A204.1 (cell line): ENCODE measurements around the gene NUB1.
A peak's percentile ranks its signal among the peaks of the same experiment; 100 is the strongest.

Source experiments
- FAIRE-seq: peaks from 2 replicates; lab custom pipeline; 2012; peaks lifted over from hg19 to GRCh38; lab: Jason Lieb, UNC

Gene NUB1

DNA sequence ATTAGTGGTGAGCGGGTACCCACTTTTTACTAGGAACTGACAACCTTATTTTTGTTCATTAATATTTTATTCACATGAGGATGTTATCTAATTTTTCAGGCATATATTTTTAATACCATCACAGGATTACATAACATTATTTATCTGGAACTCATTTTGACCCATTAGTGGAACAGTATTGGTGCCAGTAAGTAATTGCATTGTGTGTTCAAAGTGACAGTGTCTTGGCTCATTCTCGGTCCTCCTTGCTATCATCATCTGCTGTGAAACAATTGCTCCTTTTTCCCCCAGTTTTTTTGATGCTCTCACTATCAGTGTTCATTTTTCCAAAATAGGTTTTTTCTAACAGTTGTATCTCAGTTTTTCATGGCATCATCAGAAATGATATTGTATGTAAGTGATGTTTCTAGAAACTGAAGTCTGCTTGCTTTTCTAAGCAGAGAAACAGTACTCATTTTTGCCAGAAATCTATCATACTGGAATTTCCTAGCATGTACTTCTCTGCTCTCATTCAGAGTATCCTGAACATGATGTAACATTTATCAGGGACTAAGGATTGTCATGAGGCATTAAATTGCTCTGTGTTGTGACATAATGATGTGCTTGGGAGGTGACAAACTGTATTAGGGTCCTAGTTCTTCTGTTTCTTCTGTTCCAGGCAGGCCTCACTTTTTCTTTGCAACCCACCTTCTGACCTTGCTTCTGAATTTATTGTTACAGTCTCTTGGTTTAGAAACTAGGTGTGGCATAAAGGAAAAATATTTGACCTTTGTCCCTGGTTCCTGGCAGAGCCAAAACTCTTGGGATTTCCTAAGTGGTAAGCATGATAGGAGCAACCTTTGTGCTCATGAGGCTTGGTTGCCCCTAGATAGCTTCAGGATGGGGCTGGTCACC, 4.2 kb downstream of the NUB1 start:
- no peak for FAIRE-seq

DNA sequence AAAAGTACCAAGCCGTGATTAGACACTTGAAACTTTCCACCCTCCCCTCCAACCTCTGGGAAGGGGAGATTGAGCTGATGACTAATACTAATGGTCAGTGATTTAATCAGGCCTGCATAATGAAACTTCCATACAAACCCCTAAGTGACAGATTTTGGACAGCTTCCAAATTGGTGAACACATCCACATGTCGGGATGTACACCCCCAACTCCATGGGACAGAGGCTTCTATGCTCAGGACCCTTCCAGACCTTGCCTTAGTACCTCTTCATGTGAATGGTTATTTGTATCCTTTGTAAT, 4.8 kb downstream of the NUB1 start:
- FAIRE-seq = no peak

DNA sequence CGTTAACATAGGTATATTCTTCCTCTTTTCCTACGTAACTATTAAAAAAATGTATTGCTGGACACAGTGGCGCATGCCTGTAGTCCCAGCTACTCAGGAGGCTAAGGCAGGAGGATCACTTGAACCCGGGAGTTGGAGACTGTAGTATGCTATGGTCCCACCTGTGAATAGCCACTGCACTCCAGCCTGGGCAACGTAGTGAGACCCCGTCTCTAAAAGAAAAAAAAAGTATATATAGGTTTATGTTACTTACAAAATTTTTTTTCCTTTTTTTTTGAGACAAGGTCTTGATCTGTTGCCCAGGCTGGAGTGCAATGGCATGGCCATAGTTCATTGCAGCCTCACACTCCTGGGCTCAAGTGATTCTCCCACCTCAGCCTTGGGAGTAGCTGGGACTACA, 5.6 kb downstream of the NUB1 start:
- no peak for FAIRE-seq

DNA sequence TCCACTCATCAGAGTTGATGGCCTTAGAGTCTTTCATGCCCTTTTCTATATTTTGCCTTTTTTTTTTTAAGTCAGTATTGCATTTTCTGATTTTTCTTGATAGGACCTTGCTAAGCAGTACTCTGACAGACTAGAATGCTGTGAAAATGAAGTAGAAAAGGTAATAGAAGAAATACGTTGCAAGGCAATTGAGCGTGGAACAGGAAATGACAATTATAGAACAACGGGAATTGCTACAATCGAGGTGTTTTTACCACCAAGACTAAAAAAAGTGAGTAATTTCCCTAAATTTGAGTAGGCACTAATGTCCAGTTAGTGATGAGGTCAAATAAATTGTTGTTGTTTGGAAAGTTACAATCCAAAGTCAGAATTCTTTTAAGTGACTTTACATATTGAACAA, 7.4 kb downstream of the NUB1 start:
- no peak for FAIRE-seq

DNA sequence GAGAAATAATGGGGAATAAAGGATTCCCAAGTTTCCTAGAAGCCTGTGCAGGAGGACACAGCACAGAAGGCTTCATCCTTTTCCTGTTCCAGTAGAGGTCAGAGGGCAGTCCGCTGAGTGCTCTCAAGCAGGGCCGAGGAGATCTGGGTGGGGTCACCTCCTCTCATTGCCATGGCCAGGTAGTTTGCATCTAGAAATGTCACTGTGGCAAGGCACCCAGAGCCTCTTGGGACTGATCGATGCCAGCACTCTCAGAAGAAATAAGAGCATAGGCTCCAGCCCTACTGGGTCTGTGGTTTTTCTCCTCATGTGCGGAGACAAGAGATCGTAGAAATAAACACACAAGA, 7.9 kb downstream of the NUB1 start:
- no peak for FAIRE-seq

DNA sequence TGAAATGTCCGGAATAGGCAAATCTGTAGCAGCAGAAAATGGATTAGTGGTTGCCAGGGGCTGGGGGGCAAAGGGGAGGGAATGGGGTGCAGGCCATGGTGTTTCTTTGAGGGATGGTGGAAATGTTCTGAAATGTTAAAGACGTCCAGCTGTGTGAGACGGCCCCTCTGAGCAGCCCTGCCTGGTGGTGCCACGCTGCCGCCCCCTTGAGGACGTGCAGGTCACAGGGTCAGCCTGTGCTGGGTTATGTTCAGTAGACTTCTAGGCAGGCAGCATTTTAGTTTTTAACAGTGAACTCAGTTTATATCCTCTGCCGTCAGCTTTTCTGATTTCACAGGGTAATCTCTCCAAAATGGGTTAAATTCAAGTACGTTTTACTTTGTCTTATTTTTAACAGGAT, 9.4 kb downstream of the NUB1 start:
- no peak for FAIRE-seq

DNA sequence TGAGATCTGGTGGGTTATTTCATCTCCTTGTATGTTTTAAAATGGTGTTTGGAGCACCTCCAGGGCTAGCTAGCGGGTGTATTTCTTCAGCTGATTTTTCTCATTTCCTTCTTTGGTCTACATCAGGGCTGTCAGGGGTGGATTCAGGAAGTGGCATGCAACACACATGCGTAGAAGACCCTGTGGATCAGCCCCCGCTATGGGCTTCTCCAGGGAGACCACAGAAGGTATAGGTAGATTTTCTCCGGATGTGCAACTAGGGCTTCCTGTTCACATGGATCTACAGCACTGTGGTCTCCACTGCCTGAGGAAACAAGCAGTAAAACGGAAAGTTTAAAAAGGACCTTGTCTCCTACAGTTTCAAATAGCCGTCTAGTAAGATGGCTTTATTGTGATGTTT, 10.4 kb downstream of the NUB1 start:
- no peak for FAIRE-seq

DNA sequence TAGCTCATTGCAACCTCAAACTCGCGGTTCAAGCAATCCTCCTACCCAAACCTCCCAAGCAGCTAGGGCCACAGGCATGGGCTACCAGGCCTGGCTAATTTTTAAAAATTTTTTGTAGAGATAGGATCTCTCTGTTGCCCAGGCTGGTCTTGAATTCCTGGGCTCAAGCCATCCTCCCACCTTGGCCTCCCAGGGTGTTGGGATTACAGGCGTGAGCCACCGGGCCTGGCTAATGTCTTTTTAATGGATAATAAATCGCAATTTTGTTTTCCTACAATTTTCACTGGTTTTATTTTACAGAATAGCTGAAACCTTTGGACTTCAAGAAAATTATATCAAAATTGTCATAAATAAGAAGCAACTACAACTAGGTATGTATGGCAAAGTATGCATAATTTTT, 10.9 kb downstream of the NUB1 start:
- FAIRE-seq = no peak

DNA sequence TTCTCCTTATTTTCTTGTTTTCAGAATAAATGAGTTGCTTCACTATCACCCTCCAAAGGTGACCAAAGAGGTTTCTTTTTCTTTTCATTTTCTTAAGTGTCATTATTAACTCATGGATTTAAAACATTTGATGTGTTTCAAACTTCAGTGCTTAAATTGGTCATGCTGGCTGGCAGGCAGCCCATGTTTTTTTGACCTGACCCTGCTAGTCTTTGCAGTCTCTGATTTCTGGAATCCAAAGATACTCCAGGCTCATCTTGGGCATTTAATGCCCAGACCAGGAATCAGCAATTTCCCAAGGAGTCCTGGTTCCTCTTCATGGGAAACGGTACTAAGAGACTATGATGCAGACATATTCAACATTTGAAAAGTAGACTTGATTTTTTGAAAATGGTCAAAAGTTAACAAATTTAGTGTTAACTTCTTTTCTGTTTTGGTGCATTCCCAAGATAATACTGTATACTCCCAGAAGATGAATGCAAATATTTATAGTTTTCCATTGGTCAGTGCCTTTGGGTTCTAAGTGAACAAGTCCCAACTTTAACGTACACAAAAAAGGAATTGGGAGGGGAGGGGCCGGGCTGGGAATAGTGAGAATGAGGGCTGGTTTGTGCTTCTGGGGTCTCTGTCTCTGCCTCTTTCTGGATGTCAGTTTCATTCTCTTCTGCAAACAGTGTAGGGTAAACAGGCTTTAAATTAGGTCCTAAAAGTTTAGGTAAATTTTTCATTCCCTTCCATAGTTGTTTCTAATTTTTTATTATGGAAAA, 19.8 kb downstream of the NUB1 start:
- FAIRE-seq = no peak

DNA sequence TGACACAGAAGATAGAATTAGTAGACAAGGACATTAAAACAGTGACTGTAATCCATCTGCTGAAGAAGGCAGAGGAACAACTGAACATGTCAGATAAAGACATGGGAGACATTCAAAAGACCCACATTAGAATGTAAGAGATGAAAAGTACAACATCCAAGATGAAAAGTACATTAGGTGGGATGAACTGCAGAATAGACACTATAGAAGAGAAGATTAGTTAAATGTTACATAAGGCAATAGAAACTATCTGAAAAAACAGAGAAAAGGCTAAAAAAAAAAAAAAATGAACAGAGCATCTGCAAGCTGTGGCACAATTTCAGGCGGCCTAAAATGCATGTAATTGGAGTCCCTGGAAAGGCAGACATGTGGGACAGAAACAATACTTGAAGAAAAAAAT, 21.6 kb downstream of the NUB1 start:
- no peak for FAIRE-seq

DNA sequence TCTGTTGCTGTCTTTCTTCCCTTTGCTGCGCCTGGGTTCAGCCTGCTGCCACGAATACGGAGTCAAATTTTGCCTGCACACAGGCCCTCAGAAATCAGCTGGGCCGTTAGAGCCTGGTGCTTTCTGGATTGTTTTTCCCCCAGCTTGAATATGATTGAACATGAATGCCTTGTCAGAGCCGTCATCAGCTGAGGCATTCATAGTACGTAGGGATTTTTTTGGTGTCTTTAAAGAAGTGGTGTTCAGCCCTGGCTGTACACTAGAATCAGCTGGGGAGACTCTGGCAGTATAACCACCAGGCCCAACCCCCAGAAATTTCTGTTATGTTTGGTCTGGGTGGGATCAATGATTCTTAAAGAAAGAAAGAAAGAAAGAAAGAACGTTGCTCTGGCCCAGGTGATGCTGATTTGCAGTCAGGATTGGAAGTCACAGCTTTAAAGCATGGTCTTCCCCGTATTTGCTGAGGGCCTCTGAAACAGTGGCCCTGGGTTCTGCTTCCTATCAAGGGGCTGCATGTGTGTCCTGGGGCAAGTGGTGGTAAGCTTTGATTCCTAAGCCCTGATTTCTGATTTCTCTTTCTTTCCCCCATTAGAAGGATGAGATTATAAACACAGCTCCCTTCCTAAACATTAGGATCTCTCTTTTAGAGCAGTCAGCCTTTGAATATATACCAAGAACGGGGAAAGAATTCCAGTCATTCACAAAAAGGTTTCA, 24.7 kb downstream of the NUB1 start:
- no peak for FAIRE-seq

DNA sequence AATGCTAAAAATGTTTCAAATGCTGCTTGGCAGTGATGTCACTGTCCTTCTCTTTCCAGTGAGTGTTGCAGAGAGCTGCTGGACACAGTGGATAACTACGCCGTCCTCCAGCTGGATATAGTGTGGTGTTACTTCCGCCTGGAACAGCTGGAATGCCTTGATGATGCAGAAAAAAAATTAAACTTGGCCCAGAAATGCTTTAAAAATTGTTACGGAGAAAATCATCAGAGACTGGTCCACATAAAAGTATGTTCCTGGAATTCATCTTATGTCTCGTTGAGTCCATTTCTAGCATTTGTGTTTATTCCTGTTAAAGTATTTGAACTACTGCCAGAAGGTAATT, 25.2 kb downstream of the NUB1 start:
- no peak for FAIRE-seq

DNA sequence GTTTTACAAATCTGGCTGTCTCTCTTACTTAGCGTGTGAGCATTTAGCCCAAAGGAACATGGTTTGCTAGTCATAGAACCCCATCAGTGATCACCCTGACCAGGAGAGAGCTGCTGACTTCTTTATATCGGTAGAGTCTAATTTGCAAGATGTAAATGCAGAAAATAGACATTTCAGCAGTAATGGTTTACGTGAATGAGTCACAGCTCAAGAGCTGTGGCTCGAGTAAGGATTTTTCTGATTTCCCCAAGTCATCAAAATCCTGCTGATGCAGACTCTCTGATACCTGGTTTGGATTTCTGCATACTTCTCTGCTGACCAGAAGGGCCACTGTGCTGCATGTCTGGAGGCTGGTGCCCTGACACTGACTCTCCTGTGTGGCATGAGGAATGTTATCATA, 25.7 kb downstream of the NUB1 start:
- no peak for FAIRE-seq

DNA sequence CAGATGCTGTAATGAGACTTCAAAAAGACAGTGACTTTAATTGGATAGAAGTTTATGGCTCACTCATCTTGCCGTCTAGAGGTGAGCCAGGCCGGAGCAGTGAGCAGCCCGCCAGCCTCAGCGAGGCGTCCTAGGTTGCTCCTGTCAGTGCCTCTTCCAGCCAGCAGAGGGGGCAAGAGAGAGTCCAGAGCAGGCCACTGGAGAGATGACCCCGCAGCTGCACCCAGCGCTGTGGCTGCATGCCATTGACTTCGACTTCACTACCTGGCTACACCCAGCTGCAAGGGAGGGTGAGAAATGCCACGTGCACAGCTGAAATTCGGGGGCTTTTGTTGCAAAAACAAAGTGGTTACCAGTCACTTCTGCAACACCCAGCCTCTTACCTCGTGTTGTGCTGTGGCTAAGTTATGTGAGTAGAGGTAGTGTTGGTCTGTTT, 26.5 kb downstream of the NUB1 start:
- FAIRE-seq = peak; percentile 29

DNA sequence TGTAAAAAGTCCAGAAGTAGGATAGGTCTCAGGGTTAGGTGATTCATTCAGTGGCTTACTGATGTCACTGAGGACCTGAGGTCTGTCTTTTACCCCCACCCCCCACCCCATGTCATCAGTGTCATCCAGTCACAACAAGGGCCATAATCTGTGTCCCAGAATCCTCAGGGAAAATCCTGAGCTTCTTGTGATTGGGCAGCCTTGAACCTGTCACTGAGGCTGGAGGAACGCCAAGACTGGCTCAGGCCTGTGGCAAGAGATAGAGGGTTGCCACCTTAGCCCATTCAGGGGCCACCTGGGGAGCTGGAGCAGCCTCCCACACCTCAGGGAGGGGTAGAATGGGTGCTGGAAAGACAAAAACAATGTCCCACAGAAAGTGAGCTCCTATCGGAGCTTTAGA, 29.7 kb downstream of the NUB1 start:
- FAIRE-seq = no peak

DNA sequence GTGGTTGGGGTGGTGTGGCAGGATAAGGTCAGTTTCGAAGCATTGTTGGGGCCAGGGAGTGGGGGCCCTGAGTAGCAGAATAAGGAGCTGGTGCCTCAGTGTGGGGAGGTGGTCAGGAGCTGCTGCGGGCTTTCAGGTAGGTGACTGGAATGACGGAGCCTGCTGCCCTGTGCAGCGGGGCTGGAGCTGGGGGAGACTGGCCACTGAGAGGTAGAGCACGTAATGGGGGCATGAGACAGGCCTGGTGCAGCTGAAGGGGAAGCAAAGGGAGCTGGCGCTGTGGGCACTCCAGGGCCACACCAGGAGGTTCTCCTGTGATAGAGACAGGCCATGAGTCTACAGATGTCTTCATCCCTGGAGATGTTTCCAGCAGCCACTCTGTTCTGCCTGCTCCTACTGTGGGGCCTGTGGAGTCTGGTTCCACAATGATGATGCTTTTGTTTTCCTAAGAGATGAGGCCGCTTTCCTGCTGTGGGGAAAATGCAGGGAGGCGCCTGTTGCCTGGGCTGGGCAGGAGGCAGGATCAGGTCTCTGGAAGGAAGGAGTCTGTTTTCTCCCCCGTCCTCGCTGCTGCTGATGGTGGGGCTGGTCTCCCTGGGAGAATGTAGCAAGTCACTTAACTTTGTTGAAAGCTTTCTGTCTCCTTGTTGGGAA, 31.1 kb downstream of the NUB1 start:
- no peak for FAIRE-seq

DNA sequence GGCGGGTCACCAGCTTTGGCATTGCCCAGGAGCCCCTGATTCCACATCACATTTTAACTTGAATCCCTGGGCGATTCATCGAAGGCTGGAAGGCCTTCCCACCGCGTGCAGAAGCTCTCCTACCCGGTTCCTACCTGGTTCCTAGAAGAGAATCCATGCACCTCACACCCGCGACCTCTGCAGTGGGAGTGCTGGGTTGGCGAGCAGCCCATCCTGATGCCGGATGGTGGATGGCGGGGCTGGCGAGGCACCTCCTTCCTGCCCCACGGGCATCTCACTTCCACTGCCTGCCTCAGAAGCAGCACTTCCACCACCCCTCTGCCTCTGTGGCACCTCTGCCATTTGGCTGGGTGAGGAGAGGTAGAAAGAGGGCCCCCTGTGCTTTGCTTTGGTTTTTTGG, 32.0 kb downstream of the NUB1 start:
- no peak for FAIRE-seq

DNA sequence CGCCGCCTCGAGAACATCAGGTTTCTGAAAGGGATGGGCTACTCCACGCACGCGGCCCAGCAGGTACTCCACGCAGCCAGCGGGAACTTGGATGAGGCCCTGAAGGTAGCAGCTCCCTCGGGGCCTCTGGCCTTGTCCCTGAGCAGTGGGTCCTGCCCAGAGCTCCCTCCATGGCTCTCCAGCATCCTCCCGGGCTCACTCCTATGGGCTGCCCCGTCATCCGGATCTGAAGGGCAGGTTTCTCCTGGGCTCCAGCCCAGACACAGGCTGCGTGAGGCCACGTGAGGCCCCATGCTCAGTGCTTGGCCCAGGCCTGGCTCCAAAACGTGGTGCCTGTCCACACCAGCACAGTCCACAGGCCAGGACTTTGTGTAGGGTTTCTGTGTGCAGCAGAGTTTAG, 32.5 kb downstream of the NUB1 start:
- no peak for FAIRE-seq

DNA sequence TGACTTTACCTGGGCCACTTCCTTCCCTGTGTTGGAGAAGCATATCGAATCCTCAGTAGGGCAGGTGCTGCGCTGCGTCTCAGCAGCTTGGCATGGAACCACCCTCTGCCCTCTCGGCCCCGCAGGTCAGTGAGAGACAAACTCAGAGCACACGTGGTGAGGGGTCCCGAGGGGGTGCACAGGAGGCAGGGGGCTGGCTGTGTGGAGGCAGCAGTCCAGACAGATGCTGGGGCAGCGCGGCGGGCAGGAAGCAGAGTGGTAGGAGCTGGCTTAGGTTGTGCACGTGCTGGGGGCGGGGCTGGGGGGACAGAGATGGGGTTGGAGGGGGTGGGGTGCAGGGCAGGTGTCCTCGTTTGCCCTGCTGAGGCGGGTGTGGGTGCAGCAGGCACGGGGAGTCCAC, 33.1 kb downstream of the NUB1 start:
- FAIRE-seq = no peak

DNA sequence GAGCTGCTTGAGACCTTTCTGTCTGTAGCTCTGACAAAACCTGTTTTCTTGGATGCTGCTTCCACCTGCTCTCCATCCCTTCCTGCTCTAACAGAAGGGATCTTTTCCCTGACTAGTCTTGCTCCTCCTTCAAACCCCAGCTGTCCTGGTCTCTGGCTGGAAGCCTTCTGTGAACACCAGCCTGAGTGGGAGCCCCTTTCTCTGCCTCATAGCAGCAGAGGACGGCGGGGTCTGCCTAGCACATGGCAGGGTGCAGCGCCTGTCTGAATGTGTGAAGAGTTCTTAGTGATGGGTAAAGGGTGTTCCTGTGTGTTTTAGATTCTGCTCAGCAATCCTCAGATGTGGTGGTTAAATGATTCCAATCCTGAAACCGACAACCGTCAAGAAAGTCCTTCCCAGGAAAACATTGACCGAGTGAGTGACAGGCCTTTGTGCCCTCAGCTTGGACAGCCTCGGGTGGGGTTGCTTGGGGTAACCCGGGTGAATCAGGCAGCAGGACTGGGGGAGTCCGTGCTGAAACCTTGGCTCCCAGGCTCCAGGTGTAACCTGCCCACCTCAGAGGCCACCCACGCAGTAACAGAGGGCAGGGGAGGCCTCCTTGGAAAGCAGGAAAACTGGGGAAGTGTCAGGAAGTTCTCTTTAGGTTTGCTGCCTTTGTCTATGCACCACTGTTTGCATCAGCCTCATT, 34.1 kb downstream of the NUB1 start:
- FAIRE-seq = no peak

DNA sequence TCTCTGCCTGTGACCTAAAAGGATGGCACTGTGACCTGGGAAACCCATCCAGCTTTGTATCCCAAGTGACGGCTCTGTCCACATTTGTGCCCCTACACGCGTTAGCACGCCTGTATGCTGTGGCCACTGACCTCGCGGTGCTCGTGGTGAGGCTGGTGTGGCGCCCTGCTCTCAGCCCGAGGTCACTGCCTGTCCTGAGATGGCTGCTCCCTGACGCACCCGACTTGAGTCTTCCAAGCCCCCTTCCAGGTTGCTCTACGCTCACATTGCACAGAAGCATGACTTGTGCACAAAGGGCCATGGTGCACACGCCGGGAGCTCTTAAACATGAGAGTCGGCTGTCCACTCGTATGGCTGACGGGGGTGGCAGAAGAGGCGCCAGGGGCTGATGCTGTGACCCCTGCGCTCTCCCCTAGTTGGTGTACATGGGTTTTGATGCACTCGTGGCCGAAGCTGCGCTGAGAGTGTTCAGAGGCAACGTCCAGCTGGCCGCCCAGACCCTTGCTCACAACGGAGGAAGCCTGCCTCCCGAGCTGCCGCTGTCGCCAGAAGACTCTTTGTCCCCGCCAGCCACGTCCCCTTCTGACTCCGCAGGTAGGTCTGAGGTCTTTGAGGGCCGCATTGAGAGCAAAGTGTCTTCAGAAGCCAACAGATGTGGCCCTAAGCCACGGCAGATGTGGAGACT, 34.7 kb downstream of the NUB1 start:
- no peak for FAIRE-seq

DNA sequence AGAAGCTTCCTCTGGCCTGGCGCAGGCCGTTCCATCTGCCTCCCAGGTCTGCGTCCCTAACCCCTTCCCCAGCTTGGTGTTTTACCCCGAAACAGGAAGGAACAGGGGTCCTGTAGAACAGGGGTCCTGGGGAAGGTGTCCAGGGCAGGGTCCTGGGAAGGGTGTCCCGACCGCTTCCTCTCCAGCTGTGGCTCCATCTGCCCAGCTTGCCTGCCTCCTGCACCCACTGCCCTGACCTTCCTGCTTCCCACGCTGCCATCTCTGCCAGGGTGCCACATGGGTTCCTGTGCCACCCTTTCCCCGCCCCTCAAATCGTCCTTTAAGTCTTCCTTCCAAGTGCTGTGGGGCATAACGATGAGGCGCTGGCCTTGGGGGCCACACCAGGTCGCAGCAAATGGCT, 35.8 kb downstream of the NUB1 start:
- no peak for FAIRE-seq
